ENCODE data around the gene NCF1.
"Not testable (repeated sequence)": the region's sequence is repeated elsewhere in the genome, so short reads cannot be mapped to it uniquely, and the experiment has no call there.

DNA sequence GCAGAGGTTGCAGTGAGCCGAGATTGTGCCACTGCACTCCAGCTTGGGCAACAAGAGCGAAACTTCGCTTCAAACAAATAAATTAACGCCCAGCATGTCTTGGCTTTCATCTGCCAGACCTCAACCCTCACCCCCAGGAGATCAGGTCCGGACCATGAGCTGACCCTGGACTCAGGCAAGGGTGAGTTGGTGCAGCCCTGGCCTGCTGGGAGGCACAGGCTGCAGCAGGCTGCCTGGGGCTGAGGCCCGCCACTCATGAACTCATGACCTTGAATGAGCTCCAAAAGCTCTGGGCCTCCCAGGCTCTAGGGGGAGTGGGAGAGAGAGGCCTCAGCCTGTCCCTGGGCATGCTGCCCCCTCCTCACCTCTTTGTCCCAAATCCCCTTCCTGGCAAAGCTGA is 1.7 kb upstream of the NCF1 start:
- TF ChIP-seq CTCF (IDR thresholded peaks at IDR 0.05; ENCODE audit: poor library complexity); EZH2 (IDR thresholded peaks at IDR 0.05; ENCODE audit: borderline replicate concordance): not testable (repeated sequence)
